GM06990 (cell line): ENCODE data around the gene BMPR1B.

Source experiments
- DNase-seq: peaks from one replicate; pipeline ENCODE4 v3.0.0-alpha.2; 2011; ENCODE audit not compliant: insufficient read length; ENCODE audit errors: extremely low read depth
- H3K27me3 ChIP-seq: replicated peaks from 2 replicates; pipeline ENCODE4 v1.6.0; 2011; ENCODE audit warnings: low read length; ENCODE audit not compliant: control insufficient read depth, insufficient read depth
- H3K36me3 ChIP-seq: 2 replicates; pipeline ENCODE4 v1.5.1; 2011; ENCODE audit warnings: low read length; ENCODE audit not compliant: control insufficient read depth, insufficient read depth
- H3K4me3 ChIP-seq: replicated peaks from 2 replicates; pipeline ENCODE4 v1.5.1; 2011; ENCODE audit warnings: low read depth, mild to moderate bottlenecking, control low read depth, low read length
- TF ChIP-seq, protein P1 (sequence below): IDR thresholded peaks from 2 replicates; pipeline ENCODE4 v1.5.1; 2011; ENCODE audit warnings: low read length, control low read depth, mild to moderate bottlenecking, inconsistent platforms; ENCODE audit not compliant: insufficient read depth, poor library complexity, severe bottlenecking

The BMPR1B gene

GRCh38 chr4:94933799-94934198, 176.0 kb downstream of the BMPR1B start:
- Histone ChIP-seq H3K27me3 (no peaks in the 10 kb centered on the region), H3K36me3 (no peaks in the 10 kb centered on the region), H3K4me3 (no peak overlapping the region)
- no peak for DNase-seq
- TF ChIP-seq, protein P1, sequence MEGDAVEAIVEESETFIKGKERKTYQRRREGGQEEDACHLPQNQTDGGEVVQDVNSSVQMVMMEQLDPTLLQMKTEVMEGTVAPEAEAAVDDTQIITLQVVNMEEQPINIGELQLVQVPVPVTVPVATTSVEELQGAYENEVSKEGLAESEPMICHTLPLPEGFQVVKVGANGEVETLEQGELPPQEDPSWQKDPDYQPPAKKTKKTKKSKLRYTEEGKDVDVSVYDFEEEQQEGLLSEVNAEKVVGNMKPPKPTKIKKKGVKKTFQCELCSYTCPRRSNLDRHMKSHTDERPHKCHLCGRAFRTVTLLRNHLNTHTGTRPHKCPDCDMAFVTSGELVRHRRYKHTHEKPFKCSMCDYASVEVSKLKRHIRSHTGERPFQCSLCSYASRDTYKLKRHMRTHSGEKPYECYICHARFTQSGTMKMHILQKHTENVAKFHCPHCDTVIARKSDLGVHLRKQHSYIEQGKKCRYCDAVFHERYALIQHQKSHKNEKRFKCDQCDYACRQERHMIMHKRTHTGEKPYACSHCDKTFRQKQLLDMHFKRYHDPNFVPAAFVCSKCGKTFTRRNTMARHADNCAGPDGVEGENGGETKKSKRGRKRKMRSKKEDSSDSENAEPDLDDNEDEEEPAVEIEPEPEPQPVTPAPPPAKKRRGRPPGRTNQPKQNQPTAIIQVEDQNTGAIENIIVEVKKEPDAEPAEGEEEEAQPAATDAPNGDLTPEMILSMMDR = no peak

GRCh38 chr4:94934201-94934600, 176.4 kb downstream of the BMPR1B start:
- Histone ChIP-seq H3K4me3 (no peak overlapping the region), H3K27me3 (no peaks in the 10 kb centered on the region), H3K36me3 (no peaks in the 10 kb centered on the region)
- TF ChIP-seq, protein P1 = no peak
- DNase-seq = no peak

DNA sequence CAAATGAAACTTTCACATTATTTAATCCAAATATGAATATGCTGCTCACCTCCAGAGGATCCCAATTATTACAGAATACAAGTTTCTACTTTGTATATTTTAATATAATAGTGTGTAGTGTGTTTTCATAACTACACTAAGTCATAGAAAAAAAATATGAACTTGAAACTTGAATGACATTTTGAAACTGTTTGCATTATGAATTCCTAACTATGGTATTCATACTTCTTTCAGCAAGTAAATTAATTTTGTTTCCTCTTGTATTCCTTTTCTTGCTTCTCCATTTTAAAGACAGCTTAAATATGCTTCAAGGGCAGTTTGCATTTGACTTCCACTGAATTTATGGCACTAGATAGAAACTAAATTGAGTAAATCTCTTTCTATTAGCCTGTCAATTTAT, 177.1 kb downstream of the BMPR1B start:
- no peak for DNase-seq
- Histone ChIP-seq H3K4me3 (no peak overlapping the region), H3K36me3 (no peaks in the 10 kb centered on the region), H3K27me3 (no peaks in the 10 kb centered on the region)
- TF ChIP-seq, protein P1 = no peak

- H3K27me3 ChIP-seq = no peaks in the 10 kb centered on the region
- TF ChIP-seq, protein P1 = no peak
- H3K36me3 ChIP-seq = no peaks in the 10 kb centered on the region
- DNase-seq = no peak
- no peak overlapping the region for H3K4me3 ChIP-seq
Observed at GRCh38 chr4:94936854-94937253, 179.1 kb downstream of the BMPR1B start.

DNA sequence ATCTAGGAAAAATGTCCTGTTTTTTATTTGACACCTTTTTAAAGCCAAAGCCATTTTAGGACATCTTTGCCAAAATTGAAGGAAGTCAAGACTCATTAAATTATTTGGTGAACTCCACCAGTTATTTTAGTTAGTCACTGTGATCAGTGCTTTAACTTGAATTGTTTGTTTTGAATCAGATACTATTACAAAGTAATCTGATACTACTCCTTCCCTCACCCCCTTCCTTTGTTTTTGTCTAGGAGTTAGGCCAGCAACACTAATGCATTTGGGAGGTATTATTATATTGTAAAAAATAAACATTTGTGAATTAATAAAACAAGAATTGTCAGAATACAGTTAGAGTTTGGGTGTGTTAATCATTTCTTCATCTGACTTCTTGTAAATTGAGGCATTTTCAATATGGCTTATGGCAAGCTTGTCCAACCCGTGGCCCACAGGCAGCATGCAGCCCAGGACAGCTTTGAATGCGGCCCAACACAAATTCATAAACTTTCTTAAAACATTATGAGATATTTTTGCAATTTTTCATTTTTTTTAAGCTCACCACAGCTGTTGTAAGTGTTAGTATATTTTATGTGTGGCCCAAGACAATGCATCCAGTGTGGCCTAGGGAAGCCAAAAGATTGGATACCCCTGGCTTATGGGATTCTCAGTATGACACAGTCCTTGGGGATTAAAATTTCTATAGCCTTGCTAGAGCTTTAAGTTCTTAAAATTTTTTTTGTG, 182.2 kb downstream of the BMPR1B start:
- TF ChIP-seq, protein P1 = no peak
- Histone ChIP-seq H3K4me3 (no peak overlapping the region), H3K27me3 (no peaks in the 10 kb centered on the region), H3K36me3 (no peaks in the 10 kb centered on the region)
- DNase-seq = no peak

GRCh38 chr4:94940520-94940908, 182.8 kb downstream of the BMPR1B start:
- TF ChIP-seq, protein P1 = no peak
- DNase-seq = no peak
- Histone ChIP-seq H3K27me3 (no peaks in the 10 kb centered on the region), H3K4me3 (no peak overlapping the region), H3K36me3 (no peaks in the 10 kb centered on the region)
